Measurements from ENCODE around the gene DUSP16. TPM values are rescaled to one million over a fixed set of nuclear protein-coding genes. Genes with fewer than 3 reads are reported as not detected.

DUSP16 gene
- total and polyA plus RNA-seq, 2 of the 8 experiments (the other 6 are each of a cell fraction or from before 2014, with no cell fraction given) = 31.6 to 55.9 TPM

DNA sequence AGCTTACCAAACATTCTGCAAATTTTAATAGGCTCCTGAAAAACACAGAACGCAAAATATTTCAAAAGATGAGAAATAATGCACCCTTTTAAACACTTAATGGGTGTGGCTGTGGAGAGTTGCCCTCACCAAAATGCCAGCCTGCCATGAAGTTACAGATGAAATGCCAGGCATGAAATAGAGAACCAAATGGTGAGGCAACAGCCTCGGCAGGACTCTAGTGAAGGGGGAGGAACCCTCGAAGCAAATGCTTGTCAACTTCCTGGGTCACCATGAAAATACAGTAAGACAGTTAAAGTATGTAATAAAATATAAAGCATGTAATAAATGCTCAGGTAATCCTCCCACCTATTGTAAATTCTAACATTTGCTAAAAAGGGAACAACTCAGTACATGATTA is 24.1 kb downstream of the DUSP16 start:
- Histone ChIP-seq H3K36me3 (ENCODE audit: control insufficient read depth in 2 of 4, insufficient read depth in 4 of 4, low read length in 3 of 4) (peaks cover 0 to 2% (median 0%) of the 10 kb centered on the region in 4 experiments; a peak in 2 of 8 replicates), H2BK12ac (ENCODE audit: low read depth, low read length) (no peak overlapping the region), H3K56ac (replicated peaks; ENCODE audit: insufficient read length, low read depth, low read length) (no peak overlapping the region), H3K79me2 (ENCODE audit: control insufficient read depth in 1 of 2, insufficient read depth in 2 of 2, low read length in 2 of 2) (peaks cover 0 to 86% of the 10 kb centered on the region in 2 experiments; a peak in 2 of 4 replicates), H2BK15ac (ENCODE audit: low read length) (no peak overlapping the region), H3K79me1 (ENCODE audit: low read depth, low read length) (no peaks in the 10 kb centered on the region; the same call in 1 of the 2 replicates), H3K23ac (ENCODE audit: insufficient read length) (no peak overlapping the region), H4K5ac (ENCODE audit: insufficient read length, low read depth, low read length) (no peak overlapping the region), H3K27me3 (replicated peaks in 1 of 4; ENCODE audit: control insufficient read depth in 3 of 4, extremely low read depth in 1 of 4, insufficient read depth in 3 of 4, low read length in 3 of 4) (no peaks in the 10 kb centered on the region), H3K27ac (ENCODE audit: low read depth, low read length) (no peak overlapping the region), H4K20me1 (replicated peaks in 1 of 2; ENCODE audit: control insufficient read depth in 1 of 2, insufficient read depth in 2 of 2, low read length in 2 of 2) (peaks cover 2 to 5% of the 10 kb centered on the region in 2 experiments), H4K8ac (ENCODE audit: extremely low read depth, insufficient read depth, low read length) (no peak overlapping the region), H4K91ac (replicated peaks; ENCODE audit: insufficient read length, low read length) (no peak overlapping the region), H3K4me2 (ENCODE audit: insufficient read depth in 1 of 2, low read depth in 2 of 2, low read length in 2 of 2) (no peak overlapping the region), H3K4ac (replicated peaks; ENCODE audit: insufficient read length, low read depth, low read length) (no peak overlapping the region), H3K4me1 (replicated peaks in 1 of 4; ENCODE audit: control insufficient read depth in 3 of 4, insufficient read depth in 4 of 4, low read length in 3 of 4) (peaks cover 0 to 5% (median 4%) of the 10 kb centered on the region in 4 experiments; a peak in 3 of 7 replicates), H3K4me3 (ENCODE audit: extremely low read depth in 1 of 4, insufficient read depth in 2 of 4, low read depth in 3 of 4, low read length in 4 of 4) (no peak overlapping the region), H3K23me2 (ENCODE audit: low read depth, low read length) (no peaks in the 10 kb centered on the region), H2AK5ac (ENCODE audit: low read depth, low read length) (no peak overlapping the region), H3K14ac (ENCODE audit: insufficient read length) (no peak overlapping the region), H2BK5ac (ENCODE audit: low read depth, low read length) (no peak overlapping the region), H3K9ac (replicated peaks in 1 of 4; ENCODE audit: extremely low read depth in 1 of 4, low read depth in 3 of 4, low read length in 3 of 4) (no peak overlapping the region), H3K18ac (ENCODE audit: extremely low read depth, low read length) (no peak overlapping the region), H2BK120ac (replicated peaks; ENCODE audit: low read depth, low read length) (no peak overlapping the region), H3K9me3 (ENCODE audit: insufficient read depth in 2 of 2, low read depth in 1 of 2, low read length in 1 of 2) (no peaks in the 10 kb centered on the region), H2BK20ac (ENCODE audit: low read length) (no peak overlapping the region), H2AFZ (ENCODE audit: low read length) (no peak overlapping the region)
- TF ChIP-seq SUZ12 (IDR thresholded peaks at IDR 0.05; ENCODE audit: low read length) = no peak
- TF ChIP-seq TCF12 (IDR thresholded peaks at IDR 0.05; ENCODE audit: low read depth, low read length) = no peak
- TF ChIP-seq CEBPB (IDR thresholded peaks at IDR 0.05; ENCODE audit: low read depth, low read length) = 0 out of 2 replicates have a peak, but pooled peaks have one; percentile 6
- CTCF ChIA-PET (ENCODE audit: partially characterized antibody) = interaction anchor here (0.6 to 1.1 kb wide), 3 partner anchors 19 to 118 kb away, joined by 3 read pairs; no protein-coding TSS in a partner anchor
- DNase-seq (ENCODE audit: low read depth in 1 of 2, low spot score in 2 of 2) = no peak
- WGBS, 2 experiments (ENCODE audit: extremely low coverage in 1 of 2, insufficient coverage in 1 of 2, insufficient read length in 1 of 2, insufficient replicate concordance in 2 of 2, low coverage in 1 of 2, low lambda C conversion rate in 2 of 2, missing lambda C conversion rate in 1 of 2) = 92% methylated on average over 3 of the region's 3 CpGs; no CpG with 5 or more reads in 1 of the 2 experiments
- no peak for FAIRE-seq
- POLR2A ChIA-PET (ENCODE audit: partially characterized antibody) = interaction anchor here (0.6 to 1.4 kb wide), 3 partner anchors 10 to 126 kb away, joined by 3 to 4 read pairs (median 3); no protein-coding TSS in a partner anchor
